ENCODE data around the gene ANKAR.
A peak's percentile ranks its signal among the peaks of the same experiment; 100 is the strongest.

The ANKAR gene, protein sequence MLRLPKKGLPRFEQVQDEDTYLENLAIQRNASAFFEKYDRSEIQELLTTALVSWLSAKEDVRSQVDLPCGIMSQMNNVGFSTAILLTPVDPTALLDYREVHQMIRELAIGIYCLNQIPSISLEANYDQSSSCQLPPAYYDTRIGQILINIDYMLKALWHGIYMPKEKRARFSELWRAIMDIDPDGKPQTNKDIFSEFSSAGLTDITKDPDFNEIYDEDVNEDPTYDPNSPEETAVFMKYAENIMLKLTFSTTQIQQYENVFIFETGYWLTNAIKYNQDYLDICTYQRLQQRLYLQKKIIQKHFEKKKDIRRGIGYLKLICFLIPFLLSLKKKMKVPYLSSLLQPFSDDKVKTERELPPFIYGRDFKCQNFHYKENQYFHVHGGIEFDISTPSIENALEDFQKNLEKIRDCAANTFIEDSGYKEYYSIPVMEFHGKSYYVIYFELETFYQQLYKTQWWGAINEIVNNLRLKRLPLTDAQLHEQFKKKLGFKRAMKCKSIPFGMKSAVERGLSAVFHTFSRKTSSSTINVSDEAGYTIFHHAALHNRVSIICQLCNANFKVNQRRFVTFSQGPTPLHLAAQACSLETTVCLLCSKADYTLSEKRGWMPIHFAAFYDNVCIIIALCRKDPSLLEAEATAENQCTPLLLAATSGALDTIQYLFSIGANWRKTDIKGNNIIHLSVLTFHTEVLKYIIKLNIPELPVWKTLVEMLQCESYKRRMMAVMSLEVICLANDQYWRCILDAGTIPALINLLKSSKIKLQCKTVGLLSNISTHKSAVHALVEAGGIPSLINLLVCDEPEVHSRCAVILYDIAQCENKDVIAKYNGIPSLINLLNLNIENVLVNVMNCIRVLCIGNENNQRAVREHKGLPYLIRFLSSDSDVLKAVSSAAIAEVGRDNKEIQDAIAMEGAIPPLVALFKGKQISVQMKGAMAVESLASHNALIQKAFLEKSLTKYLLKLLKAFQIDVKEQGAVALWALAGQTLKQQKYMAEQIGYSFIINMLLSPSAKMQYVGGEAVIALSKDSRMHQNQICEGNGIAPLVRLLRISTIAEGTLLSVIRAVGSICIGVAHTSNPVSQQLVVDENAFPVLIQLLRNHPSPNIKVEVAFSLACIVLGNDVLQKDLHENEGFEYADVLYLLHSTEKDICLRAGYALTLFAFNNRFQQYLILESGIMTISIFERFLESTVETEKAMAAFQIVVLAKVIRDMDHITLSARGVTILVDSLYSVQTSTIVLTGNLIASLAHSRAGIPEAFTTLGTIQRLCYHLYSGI (N-terminal part only)

GRCh38 chr2:189674374-189675112, at the start of gene ANKAR:
ANKAR (plus strand) TSS chr2:189674670; CDS start chr2:189676491, 1,821 bp downstream.
- H3K9ac ChIP-seq (ENCODE audit: low read length in 2 of 2) = peak within 1 kb of the TSS; percentile 100
- H3K36me3 ChIP-seq (ENCODE audit: control insufficient read depth in 2 of 2, insufficient read depth in 2 of 2, low read length in 2 of 2) = peaks cover 6 to 10% of the 10 kb centered on the region in 2 donors
- peak within 1 kb of the TSS; percentile 98 for H3K27ac ChIP-seq (ENCODE audit: low read length)
- peaks cover 10% of the 10 kb centered on the region for H3K4me1 ChIP-seq (ENCODE audit: control insufficient read depth, insufficient read depth, low read length)
- peak within 1 kb of the TSS; percentile 94 to 98 for H3K4me3 ChIP-seq (ENCODE audit: low read length in 2 of 2)
- no peaks in the 10 kb centered on the region for H3K27me3 ChIP-seq (ENCODE audit: control insufficient read depth in 1 of 2, insufficient read depth in 2 of 2, low read length in 2 of 2)
- no peaks in the 10 kb centered on the region for H3K9me3 ChIP-seq (ENCODE audit: control insufficient read depth in 2 of 2, low read length in 2 of 2)

- Histone ChIP-seq H3K27me3 (ENCODE audit: control insufficient read depth in 1 of 2, insufficient read depth in 2 of 2, low read length in 2 of 2) (peaks cover 0 to 2% of the 10 kb centered on the region in 2 donors), H3K4me3 (ENCODE audit: low read length in 2 of 2) (no peak overlapping the region), H3K9me3 (ENCODE audit: control insufficient read depth in 2 of 2, low read length in 2 of 2) (no peaks in the 10 kb centered on the region), H3K27ac (ENCODE audit: low read length) (no peak overlapping the region), H3K4me1 (ENCODE audit: control insufficient read depth, insufficient read depth, low read length) (no peaks in the 10 kb centered on the region), H3K9ac (ENCODE audit: low read length in 2 of 2) (no peak overlapping the region), H3K36me3 (ENCODE audit: control insufficient read depth in 2 of 2, insufficient read depth in 2 of 2, low read length in 2 of 2) (no peaks in the 10 kb centered on the region)
Observed at GRCh38 chr2:189625636-189626035, 48.8 kb upstream of the ANKAR start.

- peaks cover 0 to 2% of the 10 kb centered on the region in 2 donors for H3K27me3 ChIP-seq (ENCODE audit: control insufficient read depth in 1 of 2, insufficient read depth in 2 of 2, low read length in 2 of 2)
- no peaks in the 10 kb centered on the region for H3K36me3 ChIP-seq (ENCODE audit: control insufficient read depth in 2 of 2, insufficient read depth in 2 of 2, low read length in 2 of 2)
- H3K4me3 ChIP-seq (ENCODE audit: low read length in 2 of 2) = no peak overlapping the region
- no peak overlapping the region for H3K27ac ChIP-seq (ENCODE audit: low read length)
- H3K9me3 ChIP-seq (ENCODE audit: control insufficient read depth in 2 of 2, low read length in 2 of 2) = no peaks in the 10 kb centered on the region
- H3K4me1 ChIP-seq (ENCODE audit: control insufficient read depth, insufficient read depth, low read length) = no peaks in the 10 kb centered on the region
- no peak overlapping the region for H3K9ac ChIP-seq (ENCODE audit: low read length in 2 of 2)
Observed at GRCh38 chr2:189627789-189628188, 46.7 kb upstream of the ANKAR start.

GRCh38 chr2:189628817-189629530, 45.5 kb upstream of the ANKAR start:
- H3K4me1 ChIP-seq (ENCODE audit: control insufficient read depth, insufficient read depth, low read length) = no peaks in the 10 kb centered on the region
- H3K9me3 ChIP-seq (ENCODE audit: control insufficient read depth in 2 of 2, low read length in 2 of 2) = no peaks in the 10 kb centered on the region
- no peaks in the 10 kb centered on the region for H3K36me3 ChIP-seq (ENCODE audit: control insufficient read depth in 2 of 2, insufficient read depth in 2 of 2, low read length in 2 of 2)
- no peak overlapping the region for H3K4me3 ChIP-seq (ENCODE audit: low read length in 2 of 2)
- H3K27ac ChIP-seq (ENCODE audit: low read length) = no peak overlapping the region
- H3K9ac ChIP-seq (ENCODE audit: low read length in 2 of 2) = no peak overlapping the region
- peaks cover 0 to 2% of the 10 kb centered on the region in 2 donors for H3K27me3 ChIP-seq (ENCODE audit: control insufficient read depth in 1 of 2, insufficient read depth in 2 of 2, low read length in 2 of 2)

GRCh38 chr2:189629531-189630453, 44.7 kb upstream of the ANKAR start:
- H3K9me3 ChIP-seq (ENCODE audit: control insufficient read depth in 2 of 2, low read length in 2 of 2) = no peaks in the 10 kb centered on the region
- H3K36me3 ChIP-seq (ENCODE audit: control insufficient read depth in 2 of 2, insufficient read depth in 2 of 2, low read length in 2 of 2) = no peaks in the 10 kb centered on the region
- no peak overlapping the region for H3K9ac ChIP-seq (ENCODE audit: low read length in 2 of 2)
- peaks cover 0 to 2% of the 10 kb centered on the region in 2 donors for H3K27me3 ChIP-seq (ENCODE audit: control insufficient read depth in 1 of 2, insufficient read depth in 2 of 2, low read length in 2 of 2)
- H3K4me3 ChIP-seq (ENCODE audit: low read length in 2 of 2) = no peak overlapping the region
- H3K4me1 ChIP-seq (ENCODE audit: control insufficient read depth, insufficient read depth, low read length) = no peaks in the 10 kb centered on the region
- H3K27ac ChIP-seq (ENCODE audit: low read length) = no peak overlapping the region

GRCh38 chr2:189631849-189632248, 42.6 kb upstream of the ANKAR start:
- Histone ChIP-seq H3K36me3 (ENCODE audit: control insufficient read depth in 2 of 2, insufficient read depth in 2 of 2, low read length in 2 of 2) (no peaks in the 10 kb centered on the region), H3K9me3 (ENCODE audit: control insufficient read depth in 2 of 2, low read length in 2 of 2) (no peaks in the 10 kb centered on the region), H3K4me3 (ENCODE audit: low read length in 2 of 2) (no peak overlapping the region), H3K27ac (ENCODE audit: low read length) (no peak overlapping the region), H3K27me3 (ENCODE audit: control insufficient read depth in 1 of 2, insufficient read depth in 2 of 2, low read length in 2 of 2) (no peaks in the 10 kb centered on the region), H3K4me1 (ENCODE audit: control insufficient read depth, insufficient read depth, low read length) (no peaks in the 10 kb centered on the region), H3K9ac (ENCODE audit: low read length in 2 of 2) (no peak overlapping the region)

DNA sequence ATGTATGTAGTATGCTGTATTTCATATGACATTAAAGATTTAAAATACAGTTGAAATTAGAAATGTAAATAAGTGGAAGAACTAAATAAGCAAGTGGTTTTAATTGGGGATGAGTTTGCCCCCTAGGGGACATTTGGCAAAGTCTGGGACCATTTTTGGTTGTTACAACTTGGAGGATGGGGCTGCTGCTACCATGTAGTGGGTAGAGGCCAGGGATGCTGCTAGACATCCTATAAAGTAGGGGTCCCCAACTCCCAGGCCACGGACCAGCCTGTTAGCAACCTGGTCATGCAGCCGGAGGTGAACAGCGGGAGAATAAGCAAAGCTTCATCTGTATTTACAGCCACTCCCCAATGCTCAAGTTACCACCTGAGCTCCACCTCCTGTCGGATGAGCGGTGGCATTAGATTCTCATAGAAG, 41.1 kb upstream of the ANKAR start:
- no peak overlapping the region for H3K4me3 ChIP-seq (ENCODE audit: low read length in 2 of 2)
- H3K4me1 ChIP-seq (ENCODE audit: control insufficient read depth, insufficient read depth, low read length) = no peaks in the 10 kb centered on the region
- H3K27ac ChIP-seq (ENCODE audit: low read length) = no peak overlapping the region
- H3K36me3 ChIP-seq (ENCODE audit: control insufficient read depth in 2 of 2, insufficient read depth in 2 of 2, low read length in 2 of 2) = no peaks in the 10 kb centered on the region
- H3K27me3 ChIP-seq (ENCODE audit: control insufficient read depth in 1 of 2, insufficient read depth in 2 of 2, low read length in 2 of 2) = no peaks in the 10 kb centered on the region
- no peaks in the 10 kb centered on the region for H3K9me3 ChIP-seq (ENCODE audit: control insufficient read depth in 2 of 2, low read length in 2 of 2)
- H3K9ac ChIP-seq (ENCODE audit: low read length in 2 of 2) = no peak overlapping the region

DNA sequence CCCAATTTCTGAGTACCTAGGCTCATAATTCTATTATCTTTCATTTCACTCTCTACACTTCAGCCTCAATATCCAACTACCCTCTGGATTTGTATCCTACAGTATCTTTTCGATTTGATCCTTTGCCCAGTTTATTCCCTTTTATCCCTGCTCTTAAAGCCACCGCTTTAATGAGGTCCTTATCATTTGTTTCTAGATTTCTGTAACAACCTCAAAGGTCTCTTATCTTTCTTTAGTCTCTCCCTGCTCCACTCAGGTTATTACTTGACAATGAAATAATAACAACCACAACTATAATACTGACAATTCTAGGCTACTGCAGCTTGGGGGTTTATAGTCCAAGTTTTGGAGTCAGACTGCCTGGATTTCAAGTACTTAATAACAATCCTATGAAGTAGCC, 39.1 kb upstream of the ANKAR start:
- H3K4me1 ChIP-seq (ENCODE audit: control insufficient read depth, insufficient read depth, low read length) = no peaks in the 10 kb centered on the region
- no peaks in the 10 kb centered on the region for H3K9me3 ChIP-seq (ENCODE audit: control insufficient read depth in 2 of 2, low read length in 2 of 2)
- H3K4me3 ChIP-seq (ENCODE audit: low read length in 2 of 2) = no peak overlapping the region
- H3K9ac ChIP-seq (ENCODE audit: low read length in 2 of 2) = no peak overlapping the region
- no peaks in the 10 kb centered on the region for H3K27me3 ChIP-seq (ENCODE audit: control insufficient read depth in 1 of 2, insufficient read depth in 2 of 2, low read length in 2 of 2)
- no peaks in the 10 kb centered on the region for H3K36me3 ChIP-seq (ENCODE audit: control insufficient read depth in 2 of 2, insufficient read depth in 2 of 2, low read length in 2 of 2)
- no peak overlapping the region for H3K27ac ChIP-seq (ENCODE audit: low read length)
